Mesenchymal stem cell (in vitro differentiated cells and primary cell): ENCODE results near the gene STMN3. TPM values are rescaled to one million over a fixed set of nuclear protein-coding genes. Genes with fewer than 3 reads are reported as not detected.

Experiments
- DNase-seq: peaks from one replicate; pipeline ENCODE4 v3.0.0-alpha.2; 2013
- H2AFZ ChIP-seq: one replicate; pipeline ENCODE4 v1.6.1; 2013; ENCODE audit warnings: low read depth, mild to moderate bottlenecking, control low read depth, inconsistent platforms, low read length, moderate library complexity
- H2AK5ac ChIP-seq: 2 replicates; pipeline ENCODE4 v1.6.1; 2013; ENCODE audit warnings: low read length, moderate library complexity, mild to moderate bottlenecking, inconsistent platforms; ENCODE audit not compliant: severe bottlenecking
- H2BK120ac ChIP-seq: one replicate; pipeline ENCODE4 v1.6.1; 2013; ENCODE audit warnings: low read depth, mild to moderate bottlenecking, inconsistent platforms, low read length, moderate library complexity
- H2BK12ac ChIP-seq, 2 experiments: one replicate each; pipeline ENCODE4 v1.6.1; 2013; ENCODE audit warnings: inconsistent platforms in 2 of 2, low read length in 2 of 2, mild to moderate bottlenecking in 2 of 2, moderate library complexity in 2 of 2, control low read depth in 1 of 2
- H2BK15ac ChIP-seq: one replicate; pipeline ENCODE4 v1.6.1; 2013; ENCODE audit warnings: mild to moderate bottlenecking, low read depth, inconsistent platforms; ENCODE audit not compliant: poor library complexity, severe bottlenecking
- H2BK5ac ChIP-seq: 2 replicates; pipeline ENCODE4 v1.6.1; 2013; ENCODE audit warnings: low read depth, mild to moderate bottlenecking, low read length, control low read depth, inconsistent platforms; ENCODE audit not compliant: poor library complexity, severe bottlenecking
- H3K14ac ChIP-seq, 2 experiments: one replicate each; pipeline ENCODE4 v1.6.1; 2013; ENCODE audit warnings: inconsistent platforms in 2 of 2, low read length in 2 of 2, control low read depth in 1 of 2, mild to moderate bottlenecking in 1 of 2, moderate library complexity in 1 of 2
- H3K18ac ChIP-seq, 2 experiments: one replicate each; pipeline ENCODE4 v1.6.1; 2013; ENCODE audit warnings: inconsistent platforms in 2 of 2, low read length in 2 of 2, control low read depth in 1 of 2, low read depth in 1 of 2, mild to moderate bottlenecking in 1 of 2
- H3K23ac ChIP-seq, 2 experiments: one replicate each; pipeline ENCODE4 v1.6.1; 2013; ENCODE audit warnings: inconsistent platforms in 2 of 2, low read length in 2 of 2, mild to moderate bottlenecking in 2 of 2, moderate library complexity in 2 of 2, control low read depth in 1 of 2
- H3K27ac ChIP-seq: 2 replicates; pipeline ENCODE4 v1.5.1; 2013; ENCODE audit warnings: mild to moderate bottlenecking, moderate library complexity, low read length, control low read depth, inconsistent platforms; ENCODE audit not compliant: poor library complexity, severe bottlenecking
- H3K27me3 ChIP-seq, 2 experiments: 2 replicates each; pipeline versions ENCODE4 v1.6.1 to v1.7.0; 2013; ENCODE audit warnings: low read length in 2 of 2, mild to moderate bottlenecking in 2 of 2, moderate library complexity in 2 of 2, control low read depth in 1 of 2, inconsistent platforms in 1 of 2; ENCODE audit not compliant: control insufficient read depth in 1 of 2, insufficient read depth in 1 of 2
- H3K36me3 ChIP-seq, 2 experiments: 2 replicates each; pipeline versions ENCODE4 v1.6.1 to v1.7.0; 2013; ENCODE audit warnings: low read length in 2 of 2, control low read depth in 1 of 2, inconsistent platforms in 1 of 2, low read depth in 1 of 2, mild to moderate bottlenecking in 1 of 2; ENCODE audit not compliant: insufficient read depth in 2 of 2, control insufficient read depth in 1 of 2
- H3K4ac ChIP-seq, 2 experiments: one replicate each; pipeline ENCODE4 v1.6.1; 2013; ENCODE audit warnings: inconsistent platforms in 2 of 2, low read length in 2 of 2, mild to moderate bottlenecking in 2 of 2, moderate library complexity in 2 of 2, control low read depth in 1 of 2, low read depth in 1 of 2
- H3K4me1 ChIP-seq: 2 replicates; pipeline ENCODE4 v1.6.1; 2013; ENCODE audit warnings: low read depth, low read length, control low read depth; ENCODE audit not compliant: control insufficient read depth, insufficient read depth
- H3K4me2 ChIP-seq: 2 replicates; pipeline ENCODE4 v1.6.1; 2013; ENCODE audit warnings: low read length, mild to moderate bottlenecking, inconsistent platforms; ENCODE audit not compliant: poor library complexity, severe bottlenecking
- H3K4me3 ChIP-seq, 2 experiments: 2 replicates each; pipeline versions ENCODE4 v1.5.1 to v1.7.0; 2013; ENCODE audit warnings: low read length in 2 of 2, mild to moderate bottlenecking in 2 of 2, control low read depth in 1 of 2, low read depth in 1 of 2; ENCODE audit not compliant: insufficient read depth in 1 of 2
- H3K79me1 ChIP-seq: replicated peaks from 2 replicates; pipeline ENCODE4 v1.6.1; 2013; ENCODE audit warnings: mild to moderate bottlenecking, control low read depth, low read length, inconsistent platforms; ENCODE audit not compliant: poor library complexity, severe bottlenecking
- H3K9ac ChIP-seq: 2 replicates; pipeline ENCODE4 v1.7.0; 2013; ENCODE audit warnings: mild to moderate bottlenecking, low read length, moderate library complexity
- H3K9me3 ChIP-seq: 2 replicates; pipeline ENCODE4 v1.7.0; 2013; ENCODE audit warnings: mild to moderate bottlenecking, low read length; ENCODE audit not compliant: control insufficient read depth
- H4K8ac ChIP-seq: one replicate; pipeline ENCODE4 v1.6.1; 2013; ENCODE audit warnings: inconsistent platforms, mild to moderate bottlenecking, low read length, moderate library complexity
- H4K91ac ChIP-seq: one replicate; pipeline ENCODE4 v1.6.1; 2013; ENCODE audit warnings: mild to moderate bottlenecking, low read length, inconsistent platforms
- WGBS: methylation state at CpG from one replicate; pipeline ENCODE4 v1.1.7; 2013; ENCODE audit warnings: mixed read lengths; 5-methylcytosine and 5-hydroxymethylcytosine counted together
- polyA plus RNA-seq, 2 experiments: library from polyadenylated mRNA; stranded (reverse); fragments of 200-250 nt; gene quantifications; one replicate each; pipeline ENCODE4 v1.2.3, GENCODE V29; 2013

STMN3 gene
- 11.7 TPM for polyA plus RNA-seq (2013, experiment 1 of 2)
- polyA plus RNA-seq (2013, experiment 2 of 2), result 12.0 TPM

DNA sequence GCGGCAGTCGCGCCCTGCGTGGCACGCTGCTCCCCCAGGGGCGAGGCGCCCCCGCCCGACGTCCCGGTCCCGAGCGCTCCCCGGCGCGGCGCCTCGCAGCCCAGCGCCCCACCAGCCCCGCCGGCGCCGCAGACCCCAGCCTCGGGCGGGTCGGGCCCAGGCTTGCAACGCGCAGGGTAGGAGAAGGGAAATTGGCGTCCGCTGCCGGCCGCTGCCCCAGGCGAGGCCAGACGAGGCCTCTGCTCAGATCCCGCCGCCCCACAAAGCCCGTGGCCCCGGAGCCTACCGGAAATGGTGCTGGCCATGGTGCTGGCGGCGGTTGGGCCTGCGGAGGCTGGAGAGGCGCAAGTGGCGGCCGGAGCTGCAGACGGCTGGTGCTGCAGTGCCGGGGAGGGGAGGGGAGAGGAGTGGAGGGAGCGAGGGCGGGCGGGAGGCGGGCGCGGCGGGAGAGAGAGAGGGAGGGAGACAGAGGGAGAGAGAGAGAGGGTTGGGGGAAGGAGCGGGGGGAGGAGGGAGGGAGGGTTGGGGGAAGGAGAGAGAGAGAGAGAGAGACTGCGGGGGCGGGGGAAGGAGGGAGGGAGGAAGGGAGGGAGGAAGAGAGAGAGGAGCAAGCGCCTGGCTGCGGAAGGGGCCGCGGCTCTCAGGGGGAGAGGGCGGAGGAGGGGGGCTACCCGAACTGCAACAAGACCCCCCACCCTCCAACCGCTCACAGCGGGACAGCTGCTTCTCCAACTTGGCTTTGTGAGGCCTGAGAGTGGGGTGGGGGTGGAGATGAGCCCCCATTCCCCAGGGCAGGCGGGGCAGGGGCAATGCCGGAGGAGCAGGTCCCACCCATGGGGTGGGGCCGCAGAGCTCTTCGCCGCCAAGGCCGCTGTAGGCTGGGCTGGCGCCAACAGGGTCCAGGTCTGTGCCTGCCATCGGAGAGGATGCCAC is at the start of gene STMN3:
TSS of gene STMN3 (minus strand) at position 384 of the 933 bp plus-strand sequence. CDS start at position 305, 79 bp downstream.
- no peaks in the 10 kb centered on the region for H3K9me3 ChIP-seq
- no peak within 1 kb of the TSS for H3K9ac ChIP-seq
- WGBS, result 1% methylated on average over 34 of the region's 73 CpGs
- H3K79me1 ChIP-seq, result no peaks in the 10 kb centered on the region
- no peak within 1 kb of the TSS for H2AFZ ChIP-seq
- peaks cover 34% of the 10 kb centered on the region for H3K4me1 ChIP-seq
- peak within 1 kb of the TSS in 1 of 2 experiments; percentile 88 for H2BK12ac ChIP-seq
- H4K91ac ChIP-seq, result peak within 1 kb of the TSS; percentile 95
- H4K8ac ChIP-seq, result peak within 1 kb of the TSS; percentile 80
- peak within 1 kb of the TSS; percentile 3 for H2BK120ac ChIP-seq
- no peaks in the 10 kb centered on the region for H3K36me3 ChIP-seq
- H2BK15ac ChIP-seq, result peak within 1 kb of the TSS; percentile 31
- no peak within 1 kb of the TSS for H2AK5ac ChIP-seq
- peak within 1 kb of the TSS in 1 of 2 experiments; percentile 72 for H3K4ac ChIP-seq
- H3K27ac ChIP-seq, result peak within 1 kb of the TSS; percentile 38
- peak within 1 kb of the TSS; percentile 69 for H3K4me3 ChIP-seq
- peak within 1 kb of the TSS; percentile 84 for H3K4me2 ChIP-seq
- peaks cover 0 to 19% of the 10 kb centered on the region in 2 experiments for H3K27me3 ChIP-seq
- H3K14ac ChIP-seq, result peak within 1 kb of the TSS in 1 of 2 experiments; percentile 66
- H3K23ac ChIP-seq, result peak within 1 kb of the TSS in 1 of 2 experiments; percentile 84
- H3K18ac ChIP-seq, result peak within 1 kb of the TSS; percentile 91 to 95
- H2BK5ac ChIP-seq, result no peak within 1 kb of the TSS
- DNase-seq, result peak; percentile 92

DNA sequence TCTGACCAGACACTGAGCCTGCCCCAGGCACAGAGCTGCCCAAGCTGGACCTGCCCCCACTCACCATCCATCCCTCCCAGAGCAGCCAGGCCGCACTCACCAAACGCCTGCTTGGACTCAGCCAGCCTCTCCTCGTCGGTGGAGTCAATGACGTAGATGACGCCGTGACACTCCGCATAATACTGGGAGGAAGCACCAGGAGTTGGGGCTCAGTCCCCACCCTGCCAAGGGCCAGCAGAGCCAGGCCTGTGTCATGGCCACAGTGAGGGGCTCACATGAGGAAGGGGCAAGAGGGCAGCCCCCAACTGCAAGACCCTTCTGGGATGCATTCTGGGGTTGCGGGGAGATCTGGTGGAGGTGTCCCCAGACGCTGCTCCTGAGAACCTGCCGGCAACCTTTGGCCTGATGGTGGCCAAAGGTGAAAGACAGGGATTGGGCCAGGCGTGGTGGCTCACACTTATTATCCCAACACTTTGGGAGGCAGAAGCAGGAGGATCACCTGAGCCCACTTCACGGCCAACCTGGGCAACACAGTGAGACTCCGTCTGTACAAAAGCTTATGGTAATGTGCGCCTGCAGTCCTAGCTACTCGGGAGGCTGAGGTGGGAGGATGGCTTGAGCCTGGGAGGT is 48.9 kb upstream of the STMN3 start:
- peak overlapping the region; percentile 73 for H4K91ac ChIP-seq

DNA sequence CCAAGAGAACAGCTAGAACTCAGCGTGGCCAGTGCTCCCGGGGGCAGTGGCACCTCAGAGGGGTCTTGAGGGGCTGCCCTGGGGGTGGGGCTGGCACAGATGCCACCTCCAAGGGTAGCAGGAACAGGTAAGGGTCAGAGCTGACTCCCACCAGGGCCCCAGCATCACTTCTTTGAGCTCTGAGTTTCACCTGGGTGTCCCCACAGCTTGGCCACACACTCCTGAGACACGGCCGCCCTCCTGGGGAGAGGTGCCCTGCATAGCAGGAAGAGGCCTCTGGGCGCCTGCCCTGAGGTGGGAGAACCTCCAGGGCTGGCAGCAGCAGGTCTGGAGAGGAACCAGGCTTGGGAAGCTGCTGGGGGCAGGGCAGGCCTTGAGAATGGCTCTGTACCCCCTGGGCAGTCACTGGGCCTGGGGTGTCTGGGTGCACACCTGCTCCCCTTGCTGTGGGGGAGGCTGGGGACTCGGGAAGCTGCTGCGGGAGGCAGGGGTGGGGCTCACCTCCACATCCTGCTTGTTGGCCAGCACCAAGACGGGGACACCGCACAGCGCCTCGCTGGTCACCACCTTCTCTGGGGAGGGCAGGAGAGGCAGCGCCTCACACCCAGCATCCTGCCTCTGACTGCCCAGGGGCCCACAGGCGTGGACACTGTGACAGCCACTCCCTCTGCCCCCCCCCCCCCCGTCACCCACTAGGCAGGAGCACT is 48.3 kb upstream of the STMN3 start:
- WGBS, result 90% methylated on average over 14 of the region's 14 CpGs
- Histone ChIP-seq H3K4me2 (no peak overlapping the region), H2AFZ (no peak overlapping the region), H2BK5ac (no peak overlapping the region), H3K79me1 (peaks cover 34% of the 10 kb centered on the region), H3K14ac (no peak overlapping the region), H3K4me3 (no peak overlapping the region), H3K4me1 (peaks cover 74% of the 10 kb centered on the region), H2BK15ac (peak overlapping the region; percentile 19), H2AK5ac (peak overlapping the region; percentile 73), H3K9me3 (no peaks in the 10 kb centered on the region), H3K36me3 (peaks cover 34 to 74% of the 10 kb centered on the region in 2 experiments), H3K4ac (no peak overlapping the region), H3K27me3 (no peaks in the 10 kb centered on the region), H2BK120ac (no peak overlapping the region), H3K18ac (no peak overlapping the region), H4K91ac (peak overlapping the region; percentile 73), H2BK12ac (peak overlapping the region; percentile 38 to 44), H3K27ac (no peak overlapping the region), H3K23ac (no peak overlapping the region), H4K8ac (peak overlapping the region; percentile 14), H3K9ac (no peak overlapping the region)
- no peak for DNase-seq

More for the DNA sequence above, 48.9 kb upstream of the STMN3 start:
- H3K27ac ChIP-seq, result no peak overlapping the region
- no peak overlapping the region for H3K18ac ChIP-seq
- H3K27me3 ChIP-seq, result no peaks in the 10 kb centered on the region
- peak overlapping the region; percentile 3 for H4K8ac ChIP-seq
- H3K4me1 ChIP-seq, result peaks cover 71% of the 10 kb centered on the region
- no peaks in the 10 kb centered on the region for H3K9me3 ChIP-seq
- no peak overlapping the region for H3K9ac ChIP-seq
- no peak overlapping the region for H3K4ac ChIP-seq
- no peak for DNase-seq
- H3K79me1 ChIP-seq, result peaks cover 29% of the 10 kb centered on the region
- peaks cover 36 to 69% of the 10 kb centered on the region in 2 experiments for H3K36me3 ChIP-seq
- H3K4me3 ChIP-seq, result no peak overlapping the region
- H3K4me2 ChIP-seq, result no peak overlapping the region
- no peak overlapping the region for H3K23ac ChIP-seq
- H2BK12ac ChIP-seq, result peak overlapping the region in 1 of 2 experiments; percentile 9
- H2BK5ac ChIP-seq, result no peak overlapping the region
- WGBS, result 94% methylated on average over 16 of the region's 16 CpGs
- H2AFZ ChIP-seq, result no peak overlapping the region
- H2BK15ac ChIP-seq, result no peak overlapping the region
- peak overlapping the region; percentile 18 for H2AK5ac ChIP-seq
- no peak overlapping the region for H2BK120ac ChIP-seq
- H3K14ac ChIP-seq, result no peak overlapping the region
